Common myeloid progenitor, CD34-positive (primary cell): ENCODE data around the gene ARMH3.

Experiments
- CTCF ChIA-PET: fragments of 350-600 bp; sonication (Branson Sonifier 250); formaldehyde crosslinking; loops from one replicate; lab custom pipeline; 2021; ENCODE audit warnings: antibody characterized with exemption; lab: Charles Lee
- POLR2A ChIA-PET: fragments of 350-600 bp; sonication (Branson Sonifier 250); formaldehyde crosslinking; loops from one replicate; lab custom pipeline; 2021; ENCODE audit warnings: antibody characterized with exemption; lab: Charles Lee
- DNase-seq, 3 donors: peaks; one replicate each; pipeline versions ENCODE4 v3.0.0 to v3.0.0-alpha.2; 2013
- H3K27ac ChIP-seq, 2 experiments: 1 replicate in 1 of 2; 2 replicates in 1 of 2; pipeline ENCODE4 v1.7.0; 2013; ENCODE audit warnings: inconsistent platforms in 2 of 2, low read length in 2 of 2, mild to moderate bottlenecking in 2 of 2, low read depth in 1 of 2, moderate library complexity in 1 of 2; ENCODE audit not compliant: severe bottlenecking in 2 of 2, insufficient read depth in 1 of 2, poor library complexity in 1 of 2
- H3K27me3 ChIP-seq, 5 experiments: replicated peaks in 2 of 5; 1 replicate in 3 of 5; 2 replicates in 2 of 5; pipeline versions ENCODE4 v1.6.1 to v1.7.0; 2013; ENCODE audit warnings: low read length in 4 of 5, mild to moderate bottlenecking in 2 of 5, moderate library complexity in 2 of 5, inconsistent platforms in 1 of 5; ENCODE audit not compliant: insufficient read depth in 5 of 5, control insufficient read depth in 4 of 5
- H3K36me3 ChIP-seq, 4 experiments: 1 replicate in 2 of 4; 2 replicates in 2 of 4; pipeline versions ENCODE4 v1.6.1 to v1.7.0; 2013; ENCODE audit warnings: low read length in 3 of 4, control low read depth in 1 of 4, mild to moderate bottlenecking in 1 of 4; ENCODE audit not compliant: control insufficient read depth in 4 of 4, insufficient read depth in 4 of 4
- H3K4me1 ChIP-seq, 4 experiments: 1 replicate in 3 of 4; 2 replicates in 1 of 4; pipeline versions ENCODE4 v1.6.1 to v1.7.1; 2013; ENCODE audit warnings: low read length in 3 of 4, mild to moderate bottlenecking in 3 of 4, control low read depth in 1 of 4, inconsistent platforms in 1 of 4, moderate library complexity in 1 of 4; ENCODE audit not compliant: control insufficient read depth in 4 of 4, insufficient read depth in 4 of 4; ENCODE audit errors: control extremely low read depth in 1 of 4
- H3K4me3 ChIP-seq, 7 experiments: 1 replicate in 4 of 7; 2 replicates in 3 of 7; pipeline versions ENCODE4 v1.5.1 to v1.7.0; 2013; ENCODE audit warnings: mild to moderate bottlenecking in 7 of 7, low read length in 6 of 7, moderate library complexity in 6 of 7, inconsistent platforms in 2 of 7, low read depth in 2 of 7, control low read depth in 1 of 7; ENCODE audit not compliant: insufficient read depth in 4 of 7, control insufficient read depth in 1 of 7; ENCODE audit errors: extremely low read depth in 1 of 7
- H3K9me3 ChIP-seq, 5 experiments: 1 replicate in 4 of 5; 2 replicates in 1 of 5; pipeline versions ENCODE4 v1.6.1 to v1.7.1; 2013; ENCODE audit warnings: low read length in 4 of 5, mild to moderate bottlenecking in 2 of 5, inconsistent platforms in 1 of 5, low read depth in 1 of 5, moderate library complexity in 1 of 5; ENCODE audit not compliant: control insufficient read depth in 4 of 5, insufficient read depth in 2 of 5; ENCODE audit errors: control extremely low read depth in 1 of 5
- WGBS: methylation state at CpG from one replicate; pipeline ENCODE4 v1.1.5; 2013; ENCODE audit not compliant: insufficient coverage; 5-methylcytosine and 5-hydroxymethylcytosine counted together

Gene ARMH3

DNA sequence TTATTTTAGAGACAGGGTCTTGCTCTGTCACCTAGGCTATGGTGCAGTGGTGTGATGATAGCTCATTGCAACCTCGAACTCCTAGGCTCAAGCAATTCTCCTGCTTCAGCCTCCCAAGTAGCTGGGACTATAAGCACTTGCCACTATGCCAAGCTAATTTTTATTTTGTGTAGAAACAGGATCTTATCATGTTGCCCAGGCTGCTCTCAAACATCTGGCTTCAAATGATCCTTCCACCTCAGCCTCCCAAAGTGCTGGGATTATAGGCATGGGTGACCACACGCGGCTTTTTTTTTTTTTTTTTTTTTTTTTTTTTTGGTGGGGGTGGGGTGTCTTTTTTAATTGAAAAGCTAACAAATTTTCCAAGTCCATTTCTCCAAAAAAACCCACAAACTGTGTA is 27.6 kb upstream of the ARMH3 start:
- DNase-seq, result peak in 1 of 3 donors; percentile 31
- ChIA-PET POLR2A (interaction anchor here (0.5 to 0.7 kb wide), 2 partner anchors 46 to 288 kb away, joined by 3 to 4 read pairs; no protein-coding TSS in a partner anchor), CTCF (interaction anchor here (0.7 to 2.4 kb wide), 9 partner anchors 10 to 246 kb away, joined by 3 to 7 read pairs (median 3); partner anchors contain the start of genes ARMH3 and HPS6)
- no peaks in the 10 kb centered on the region for H3K4me1 ChIP-seq
- WGBS, result no CpG with 5 or more reads among the region's 3 CpGs
- H3K4me3 ChIP-seq, result no peak overlapping the region
- H3K27me3 ChIP-seq, result no peaks in the 10 kb centered on the region
- H3K27ac ChIP-seq, result no peak overlapping the region
- no peaks in the 10 kb centered on the region for H3K9me3 ChIP-seq
- H3K36me3 ChIP-seq, result no peaks in the 10 kb centered on the region

DNA sequence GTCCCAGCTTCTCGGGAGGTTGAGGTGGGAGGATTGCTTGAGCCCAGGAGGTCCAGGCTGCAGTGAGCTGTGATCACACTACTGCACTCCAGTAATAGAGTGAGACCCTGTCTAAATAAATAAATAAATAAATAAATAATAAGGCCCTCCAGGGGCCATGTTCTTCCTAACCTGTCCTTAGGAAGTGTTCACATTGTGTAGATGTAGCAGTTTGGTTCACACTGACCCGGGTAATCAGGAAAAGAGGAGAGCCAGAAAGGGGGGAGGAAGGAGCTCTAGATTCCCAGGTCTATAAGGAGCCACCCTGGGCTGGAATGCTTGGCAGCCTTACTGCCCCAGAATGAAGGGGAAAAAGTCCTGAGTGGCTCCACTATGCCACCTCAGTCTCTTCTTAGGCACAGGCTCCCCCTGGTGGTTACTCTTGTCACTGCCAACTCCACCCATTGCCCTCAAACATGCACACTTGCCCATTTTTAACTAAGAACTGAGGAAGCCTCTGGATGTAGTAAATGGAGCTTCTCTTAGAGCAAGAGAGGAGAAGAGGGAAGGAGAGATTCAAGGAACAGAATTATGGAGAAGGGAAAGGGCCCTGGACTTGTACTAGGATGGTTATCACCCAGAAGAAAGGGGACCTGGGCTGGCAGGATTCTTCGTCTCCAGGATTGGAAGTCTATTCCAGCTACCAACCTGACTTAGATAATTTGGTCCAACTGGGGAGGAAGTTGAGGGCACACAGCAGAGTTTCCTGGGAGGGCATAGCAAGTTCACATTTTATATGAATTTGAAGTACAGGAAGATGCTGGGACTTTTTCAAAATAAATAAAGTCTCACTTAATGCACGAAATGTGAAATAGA is 16.9 kb upstream of the ARMH3 start:
- DNase-seq, result peak; percentile 79 to 90 (median 83)
- peaks cover 3 to 15% (median 5%) of the 10 kb centered on the region in 4 experiments for H3K4me1 ChIP-seq
- H3K27ac ChIP-seq, result no peak overlapping the region
- no peak overlapping the region for H3K4me3 ChIP-seq
- ChIA-PET POLR2A (interaction anchor here (0.6 kb wide), 1 partner anchor 51 kb away, joined by 3 read pairs; no protein-coding TSS in a partner anchor), CTCF (interaction anchor here (0.6 to 4.1 kb wide), 28 partner anchors 9 to 237 kb away, joined by 3 to 40 read pairs (median 5); partner anchors contain the start of genes ARMH3 and LDB1)
- 67% methylated on average over 2 of the region's 4 CpGs for WGBS
- no peaks in the 10 kb centered on the region for H3K27me3 ChIP-seq
- H3K9me3 ChIP-seq, result no peaks in the 10 kb centered on the region
- H3K36me3 ChIP-seq, result peaks cover 0 to 14% (median 5%) of the 10 kb centered on the region in 4 experiments

DNA sequence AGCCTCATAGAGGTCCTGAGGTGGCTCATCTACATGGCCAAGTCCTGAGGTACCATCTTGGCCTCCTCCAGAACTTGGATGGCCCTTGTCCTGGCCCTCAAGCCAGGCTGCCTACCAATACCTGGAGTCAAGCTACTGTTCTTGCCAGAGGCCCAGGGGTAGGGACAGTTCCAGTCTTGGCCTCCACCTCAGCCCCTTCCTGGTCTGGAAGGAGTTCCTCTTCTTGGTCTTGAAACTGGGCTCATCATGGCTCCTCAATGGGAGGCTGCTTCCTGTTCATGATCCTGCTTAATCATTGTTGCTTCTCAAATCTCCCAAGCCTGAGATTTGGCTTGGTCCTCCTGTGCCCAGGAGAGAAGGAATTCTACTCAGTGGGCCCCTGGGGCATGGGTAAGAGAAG is 13.1 kb upstream of the ARMH3 start:
- Histone ChIP-seq H3K36me3 (peaks cover 0 to 26% (median 12%) of the 10 kb centered on the region in 4 experiments), H3K4me1 (peaks cover 3 to 46% (median 23%) of the 10 kb centered on the region in 4 experiments), H3K27ac (peak overlapping the region in 1 of 2 experiments; percentile 25), H3K9me3 (no peaks in the 10 kb centered on the region), H3K27me3 (no peaks in the 10 kb centered on the region), H3K4me3 (no peak overlapping the region)
- POLR2A ChIA-PET, result interaction anchor here (1.3 kb wide), 1 partner anchor 10 kb away, joined by 5 read pairs; no protein-coding TSS in a partner anchor
- DNase-seq, result peak in 1 of 3 donors; percentile 4
- CTCF ChIA-PET, result interaction anchor here (0.8 to 2.7 kb wide), 10 partner anchors 12 to 228 kb away, joined by 3 to 15 read pairs (median 4); partner anchors contain the start of gene ARMH3

DNA sequence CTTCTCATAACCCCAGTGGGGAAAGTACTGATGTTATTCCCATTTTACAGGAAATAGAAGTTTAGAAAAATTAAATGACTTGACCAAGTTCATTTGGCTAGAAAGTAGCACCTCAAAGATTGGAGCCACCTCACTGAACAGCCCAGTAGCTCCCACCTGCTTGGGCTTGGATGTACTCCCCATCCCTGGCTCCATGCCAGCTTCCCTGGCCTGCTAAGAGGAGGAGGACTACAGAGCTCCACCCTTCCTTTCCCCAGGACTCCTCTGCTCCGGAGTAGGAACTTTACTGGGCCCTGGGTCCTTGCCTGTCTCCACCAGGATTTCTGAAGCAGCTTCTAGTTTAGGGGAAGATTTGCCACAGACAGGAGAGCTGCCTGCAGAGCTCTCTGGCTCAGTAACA is 12.2 kb upstream of the ARMH3 start:
- Histone ChIP-seq H3K36me3 (peaks cover 0 to 26% (median 12%) of the 10 kb centered on the region in 4 experiments), H3K27ac (no peak overlapping the region), H3K9me3 (no peaks in the 10 kb centered on the region), H3K4me3 (no peak overlapping the region), H3K27me3 (no peaks in the 10 kb centered on the region), H3K4me1 (peaks cover 3 to 45% (median 23%) of the 10 kb centered on the region in 4 experiments)
- ChIA-PET CTCF (interaction anchor here (0.8 to 2.7 kb wide), 10 partner anchors 8 to 227 kb away, joined by 3 to 15 read pairs (median 4); partner anchors contain the start of gene ARMH3), POLR2A (interaction anchor here (1.3 kb wide), 1 partner anchor 9 kb away, joined by 5 read pairs; no protein-coding TSS in a partner anchor)
- WGBS, result no CpG with 5 or more reads among the region's 1 CpG
- no peak for DNase-seq

DNA sequence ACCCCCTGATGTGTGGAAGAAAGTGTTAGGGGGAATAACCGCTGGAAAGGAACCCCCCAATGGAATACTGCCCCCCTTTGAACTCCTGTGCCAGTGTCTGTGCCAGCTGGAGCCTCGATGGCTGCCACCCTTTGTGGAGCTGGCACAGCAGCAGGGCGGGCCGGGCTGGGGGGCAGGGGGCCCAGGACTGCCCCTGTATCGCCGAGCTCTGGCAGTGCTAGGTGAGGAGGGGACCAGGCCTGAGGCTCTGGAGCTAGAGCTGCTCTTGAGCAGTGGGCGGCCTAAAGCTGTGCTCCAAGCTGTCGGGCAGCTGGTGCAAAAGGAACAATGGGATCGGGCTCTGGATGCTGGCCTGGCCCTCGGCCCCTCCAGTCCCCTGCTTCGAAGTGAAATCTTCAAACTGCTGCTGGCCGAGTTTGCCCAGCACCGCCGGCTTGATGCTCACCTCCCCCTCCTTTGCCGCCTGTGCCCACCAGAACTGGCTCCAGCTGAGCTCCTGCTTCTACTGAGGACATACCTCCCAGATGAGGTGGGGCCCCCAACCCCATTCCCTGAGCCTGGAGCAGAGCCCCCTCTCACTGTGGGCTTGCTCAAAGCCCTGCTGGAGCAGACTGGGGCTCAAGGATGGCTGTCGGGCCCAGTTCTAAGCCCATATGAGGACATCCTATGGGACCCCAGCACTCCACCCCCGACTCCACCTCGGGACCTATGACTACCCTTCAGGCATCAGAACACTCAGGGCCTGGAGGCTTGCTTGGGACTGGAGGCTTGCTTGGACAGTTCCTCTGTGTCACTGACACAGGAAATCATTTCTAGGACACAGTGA is 11.3 kb upstream of the ARMH3 start:
- H3K27ac ChIP-seq, result no peak overlapping the region

DNA sequence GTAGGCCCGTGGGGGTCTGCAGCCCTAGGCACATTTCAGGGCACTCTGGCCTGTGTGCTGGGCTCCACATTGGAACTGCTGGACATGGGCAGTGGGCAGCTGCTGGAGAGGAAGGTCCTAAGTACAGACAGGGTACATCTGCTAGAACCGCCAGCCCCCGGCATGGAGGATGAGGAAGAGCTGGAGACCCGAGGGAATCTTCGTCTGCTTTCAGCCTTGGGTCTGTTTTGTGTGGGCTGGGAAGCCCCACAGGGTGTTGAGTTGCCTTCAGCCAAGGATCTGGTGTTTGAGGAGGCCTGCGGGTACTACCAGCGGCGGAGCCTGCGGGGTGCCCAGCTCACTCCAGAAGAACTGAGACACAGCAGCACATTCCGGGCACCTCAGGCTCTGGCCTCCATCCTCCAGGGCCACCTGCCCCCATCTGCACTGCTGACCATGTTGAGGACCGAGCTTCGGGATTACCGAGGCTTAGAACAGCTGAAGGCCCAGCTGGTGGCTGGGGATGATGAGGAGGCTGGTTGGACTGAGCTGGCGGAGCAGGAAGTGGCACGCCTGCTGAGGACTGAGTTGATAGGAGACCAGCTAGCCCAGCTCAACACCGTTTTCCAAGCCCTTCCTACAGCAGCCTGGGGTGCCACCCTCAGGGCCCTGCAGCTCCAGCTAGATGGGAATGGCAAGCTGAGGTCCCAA is 10.6 kb upstream of the ARMH3 start:
- ChIA-PET POLR2A (interaction anchor here (1.2 kb wide), 1 partner anchor 11 kb away, joined by 3 read pairs; the partner anchor contains the start of gene ARMH3), CTCF (interaction anchor here (0.8 to 2.7 kb wide), 8 partner anchors 9 to 225 kb away, joined by 3 to 15 read pairs (median 4); partner anchors contain the start of gene ARMH3)
- Histone ChIP-seq H3K4me1 (peaks cover 3 to 42% (median 22%) of the 10 kb centered on the region in 4 experiments), H3K27ac (no peak overlapping the region), H3K9me3 (no peaks in the 10 kb centered on the region), H3K36me3 (peaks cover 0 to 26% (median 12%) of the 10 kb centered on the region in 4 experiments), H3K27me3 (no peaks in the 10 kb centered on the region), H3K4me3 (peak overlapping the region in 6 of 7 experiments; percentile 78 to 93 (median 89))
- DNase-seq, result no peak
- 93% methylated on average over 14 of the region's 16 CpGs for WGBS

More for the DNA sequence above, 11.3 kb upstream of the ARMH3 start:
- no peak for DNase-seq
- peaks cover 0 to 26% (median 12%) of the 10 kb centered on the region in 4 experiments for H3K36me3 ChIP-seq
- ChIA-PET POLR2A (interaction anchor here (1.2 kb wide), 1 partner anchor 12 kb away, joined by 3 read pairs; the partner anchor contains the start of gene ARMH3), CTCF (interaction anchor here (0.8 to 2.7 kb wide), 9 partner anchors 9 to 226 kb away, joined by 3 to 15 read pairs (median 5); partner anchors contain the start of gene ARMH3)
- 96% methylated on average over 16 of the region's 18 CpGs for WGBS
- no peaks in the 10 kb centered on the region for H3K9me3 ChIP-seq
- H3K27me3 ChIP-seq, result no peaks in the 10 kb centered on the region
- peaks cover 3 to 42% (median 22%) of the 10 kb centered on the region in 4 experiments for H3K4me1 ChIP-seq
- H3K4me3 ChIP-seq, result peak overlapping the region in 1 of 7 experiments; percentile 89
